AG10803 (cell line): ENCODE measurements around the gene ZNF699.
"Not testable (repeated sequence)": the region's sequence is repeated elsewhere in the genome, so short reads cannot be mapped to it uniquely, and the experiment has no call there.

Experiments
- DNase-seq: peaks from one replicate; pipeline ENCODE4 v3.0.0; 2010; ENCODE audit warnings: low read depth
- H3K4me3 ChIP-seq: 2 replicates; pipeline ENCODE4 v1.5.1; 2011; ENCODE audit warnings: mild to moderate bottlenecking, low read length, control low read depth
- CTCF ChIP-seq: conservative IDR thresholded peaks from 2 replicates; pipeline ENCODE4 v1.5.1; 2011; ENCODE audit warnings: mild to moderate bottlenecking, low read length, control low read depth, inconsistent platforms

Gene ZNF699

DNA sequence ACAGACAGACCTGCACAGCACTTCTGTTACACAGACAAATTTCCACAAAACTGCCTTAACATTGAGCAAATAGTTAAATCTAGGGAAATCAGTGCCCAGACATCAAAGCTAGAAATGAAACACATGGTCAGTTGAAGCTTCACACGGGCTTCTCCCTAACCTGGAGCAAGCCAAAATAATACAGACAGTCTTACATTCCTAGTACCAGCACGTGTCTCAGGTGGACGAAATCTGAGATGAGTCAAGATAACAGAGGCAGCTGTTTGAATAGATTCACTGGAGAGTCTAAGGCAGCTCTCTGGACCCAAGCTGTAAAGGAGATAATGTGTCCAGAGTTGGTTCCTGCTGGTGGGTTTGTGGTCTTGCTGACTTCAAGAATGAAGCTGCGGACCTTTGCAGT, 4.1 kb upstream of the ZNF699 start:
- no peak for TF ChIP-seq CTCF
- no peak for DNase-seq
- no peak overlapping the region for H3K4me3 ChIP-seq

- TF ChIP-seq CTCF, result no peak
- peak overlapping the region; percentile 96 for H3K4me3 ChIP-seq
- DNase-seq, result peak; percentile 86
Observed at GRCh38 chr19:9309974-9310446, 372 bp upstream of the ZNF699 start.

DNA sequence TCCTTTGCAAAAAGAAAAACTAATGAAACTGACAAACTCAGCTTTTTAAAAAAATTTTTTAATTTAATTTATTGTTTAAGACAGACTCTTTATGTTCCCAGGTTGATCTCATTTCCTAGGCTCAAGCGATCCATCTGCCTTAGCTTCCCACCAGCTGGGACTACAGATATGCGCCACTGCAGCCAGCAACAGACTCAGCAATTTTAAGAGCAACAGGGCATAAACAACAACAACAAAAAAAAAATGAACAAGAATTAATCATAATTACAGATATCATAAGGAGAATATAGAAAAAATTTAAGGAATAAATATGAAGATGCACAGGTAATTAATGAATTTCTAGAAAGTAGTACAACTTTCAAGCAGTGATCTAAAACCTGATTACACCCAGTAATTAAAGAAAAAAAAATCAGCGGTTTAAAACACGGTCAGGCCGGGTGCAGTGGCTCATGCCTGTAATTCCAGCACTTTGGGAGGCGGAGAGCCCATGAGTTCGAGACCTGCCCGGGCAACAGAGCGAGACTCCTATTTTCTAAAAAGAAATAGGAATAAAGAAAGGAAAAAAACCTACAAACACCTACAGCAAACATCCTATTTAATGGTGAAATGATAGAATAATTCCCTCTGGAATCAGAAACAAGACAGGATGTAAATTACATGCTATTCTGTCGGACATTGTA, 1.4 kb downstream of the ZNF699 start:
- no peak for TF ChIP-seq CTCF
- peak; percentile 12 for DNase-seq
- H3K4me3 ChIP-seq, result peak overlapping the region; percentile 96

- peak; percentile 95 for DNase-seq
- no peak for TF ChIP-seq CTCF
Observed at GRCh38 chr19:9306443-9306842, 3.2 kb downstream of the ZNF699 start.

GRCh38 chr19:9296336-9296735, 13.3 kb downstream of the ZNF699 start:
- no peak for TF ChIP-seq CTCF
- no peak for DNase-seq
- no peak overlapping the region for H3K4me3 ChIP-seq

More at GRCh38 chr19:9306443-9306842, 3.2 kb downstream of the ZNF699 start:
- H3K4me3 ChIP-seq, result no peak overlapping the region

DNA sequence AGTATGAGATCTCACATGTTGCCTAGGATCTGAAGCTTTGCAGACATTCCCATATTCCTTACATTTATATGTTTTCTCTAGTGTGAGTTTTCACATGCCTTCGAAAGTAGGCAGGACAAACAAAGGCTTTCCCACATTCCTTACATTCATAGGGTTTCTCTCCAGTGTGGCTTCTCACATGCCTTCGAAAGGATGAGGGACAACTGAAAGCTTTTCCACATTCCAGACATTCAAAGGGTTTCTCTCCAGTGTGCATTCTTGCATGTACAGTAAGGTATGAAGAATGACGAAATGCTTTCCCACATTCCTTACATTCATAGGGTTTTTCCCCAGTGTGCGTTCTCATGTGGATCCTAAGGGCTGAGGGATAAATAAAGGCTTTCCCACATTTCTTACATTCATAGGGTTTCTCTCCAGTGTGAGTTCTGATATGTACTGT, 14.2 kb downstream of the ZNF699 start:
- no peak for TF ChIP-seq CTCF
- peak; percentile 5 for DNase-seq
- no peak overlapping the region for H3K4me3 ChIP-seq

DNA sequence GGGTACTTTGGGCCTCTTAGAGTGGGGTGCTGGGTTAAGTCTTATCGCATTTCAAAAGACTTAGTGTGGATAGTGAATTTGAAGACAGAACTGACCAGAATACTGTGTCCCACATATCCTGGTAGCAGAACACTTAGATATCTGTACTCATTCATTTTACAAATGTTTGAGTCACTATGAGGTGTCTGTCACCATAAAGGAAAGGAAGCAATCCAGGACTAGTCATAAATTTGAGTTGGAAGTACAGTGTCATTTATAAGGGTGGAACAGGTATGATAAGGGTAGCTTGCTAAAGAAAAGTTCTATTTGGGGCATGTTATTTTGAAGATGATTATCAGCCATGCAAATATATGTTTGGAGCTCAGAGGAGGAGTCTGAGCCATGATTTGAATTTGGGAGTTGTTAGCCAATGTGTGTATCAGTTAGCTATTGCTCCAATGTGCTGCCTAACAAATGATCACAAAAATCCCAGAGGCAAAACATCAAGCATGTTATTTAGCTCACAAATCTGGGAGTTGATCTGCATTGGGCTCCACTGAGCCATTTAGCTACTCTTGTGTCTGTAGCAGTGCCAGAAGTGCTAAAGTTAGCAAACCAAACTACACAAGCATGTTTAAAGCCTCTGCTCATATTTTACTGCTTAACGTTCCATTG, 20.3 kb downstream of the ZNF699 start:
- H3K4me3 ChIP-seq, result no peak overlapping the region
- no peak for DNase-seq
- TF ChIP-seq CTCF, result no peak

DNA sequence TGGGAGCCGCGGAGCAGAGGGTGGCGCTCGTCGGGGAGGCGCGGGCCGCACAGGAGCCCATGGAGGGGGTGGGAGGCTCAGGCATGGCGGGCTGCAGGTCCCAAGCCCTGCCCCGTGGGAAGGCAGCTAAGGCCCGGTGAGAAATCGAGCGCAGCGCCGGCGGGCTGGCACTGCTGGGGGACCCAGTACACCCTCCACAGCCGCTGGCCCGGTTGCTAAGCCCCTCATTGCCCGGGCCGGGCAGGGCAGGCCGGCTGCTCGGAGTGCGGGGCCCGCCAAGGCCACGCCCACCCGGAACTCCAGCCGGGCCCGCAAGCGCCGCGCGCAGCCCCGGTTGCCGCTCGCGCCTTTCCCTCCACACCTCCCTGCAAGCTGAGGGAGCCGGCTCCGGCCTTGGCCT, 26.2 kb downstream of the ZNF699 start:
- H3K4me3 ChIP-seq, DNase-seq: not testable (repeated sequence)
